AG20443 (cell line): ENCODE data around the gene RBPJ.

Source experiments
- DNase-seq: peaks from one replicate; pipeline ENCODE4 v3.0.0; 2012; ENCODE audit warnings: low spot score, mixed read lengths

The RBPJ gene

GRCh38 chr4:26320538-26321372 lies at the start of gene RBPJ:
Gene RBPJ, plus strand, starts transcription at chr4:26321014. Its CDS starts 15 bp downstream, at chr4:26321029.
- peak; percentile 92 for DNase-seq

GRCh38 chr4:26271703-26272102 lies 49.1 kb upstream of the RBPJ start:
- no peak for DNase-seq

GRCh38 chr4:26272654-26273615 lies 47.9 kb upstream of the RBPJ start:
- DNase-seq = peak; percentile 22

GRCh38 chr4:26273616-26273980 lies 47.2 kb upstream of the RBPJ start:
- no peak for DNase-seq

- no peak for DNase-seq
Observed at GRCh38 chr4:26275281-26275680, 45.5 kb upstream of the RBPJ start.

GRCh38 chr4:26279446-26279845 lies 41.4 kb upstream of the RBPJ start:
- DNase-seq = no peak

- no peak for DNase-seq
Observed at GRCh38 chr4:26281881-26282280, 38.9 kb upstream of the RBPJ start.

GRCh38 chr4:26284536-26284935 lies 36.3 kb upstream of the RBPJ start:
- DNase-seq = no peak

- no peak for DNase-seq
Observed at GRCh38 chr4:26285272-26285671, 35.5 kb upstream of the RBPJ start.

GRCh38 chr4:26287756-26288155 lies 33.1 kb upstream of the RBPJ start:
- DNase-seq = no peak

- peak; percentile 68 for DNase-seq
Observed at GRCh38 chr4:26288355-26288909, 32.4 kb upstream of the RBPJ start.

- no peak for DNase-seq
Observed at GRCh38 chr4:26289401-26289800, 31.4 kb upstream of the RBPJ start.

GRCh38 chr4:26290321-26290720 lies 30.5 kb upstream of the RBPJ start:
- peak; percentile 21 for DNase-seq

GRCh38 chr4:26294904-26295303 lies 25.9 kb upstream of the RBPJ start:
- DNase-seq = no peak

- DNase-seq = no peak
Observed at GRCh38 chr4:26296021-26296420, 24.8 kb upstream of the RBPJ start.

GRCh38 chr4:26296514-26296913 lies 24.3 kb upstream of the RBPJ start:
- no peak for DNase-seq

- DNase-seq = no peak
Observed at GRCh38 chr4:26297219-26297618, 23.6 kb upstream of the RBPJ start.

- DNase-seq = peak; percentile 48
Observed at GRCh38 chr4:26298198-26298947, 22.4 kb upstream of the RBPJ start.

GRCh38 chr4:26299254-26299882 lies 21.4 kb upstream of the RBPJ start:
- DNase-seq = no peak

- peak; percentile 18 for DNase-seq
Observed at GRCh38 chr4:26300314-26301307, 20.2 kb upstream of the RBPJ start.
